ENCODE measurements around the gene HERC2. TPM values are rescaled to one million over a fixed set of nuclear protein-coding genes. Genes with fewer than 3 reads are reported as not detected.
"Not testable (repeated sequence)": the region's sequence is repeated elsewhere in the genome, so short reads cannot be mapped to it uniquely, and the experiment has no call there.

The HERC2 gene
- total and polyA plus RNA-seq, 2 of the 4 experiments (the other 2 are of a cell fraction): 20.8 to 28.9 TPM

GRCh38 chr15:28296814-28297213 is 25.2 kb downstream of the HERC2 start:
- H4K5ac ChIP-seq (ENCODE audit: low read depth, low read length); intact Hi-C loops (cut with micrococcal nuclease); DNase-seq; H3K27ac ChIP-seq (ENCODE audit: insufficient read depth, low read length); BruUV-seq (replicated peaks); H3K4ac ChIP-seq (ENCODE audit: low read depth, low read length); H4K8ac ChIP-seq (ENCODE audit: low read depth in 2 of 2, low read length in 2 of 2); H4K20me1 ChIP-seq (ENCODE audit: insufficient read depth, low read length); H2BK5ac ChIP-seq (ENCODE audit: low read depth, low read length, poor library complexity, severe bottlenecking); H3K79me1 ChIP-seq (ENCODE audit: low read depth in 1 of 2, low read length in 2 of 2); dilution Hi-C loops (cut with HindIII; ENCODE audit: low sequenced_read_pairs, unreplicated experiment); CTCF ChIA-PET; H2BK120ac ChIP-seq (ENCODE audit: low read depth, low read length); H3K23ac ChIP-seq (ENCODE audit: low read depth, low read length); H3K9me3 ChIP-seq (ENCODE audit: control insufficient read depth, insufficient read depth, low read length); H3K36me3 ChIP-seq (ENCODE audit: control insufficient read depth, insufficient read depth, low read length); H3K14ac ChIP-seq (replicated peaks; ENCODE audit: low read depth, low read length); H3K4me3 ChIP-seq (ENCODE audit: insufficient read depth, low read depth, low read length); H4K91ac ChIP-seq (ENCODE audit: insufficient read depth, low read depth, low read length); POLR2A ChIA-PET (ENCODE audit: unreplicated experiment); in situ Hi-C loops (cut with MboI; ENCODE audit: low sequenced_read_pairs); H3K56ac ChIP-seq (ENCODE audit: extremely low read depth, insufficient read depth, low read length); H3K9ac ChIP-seq (ENCODE audit: low read depth, low read length); H2BK15ac ChIP-seq (ENCODE audit: low read depth, low read length); H3K4me2 ChIP-seq (ENCODE audit: low read depth, low read length); H2AK5ac ChIP-seq (ENCODE audit: low read depth, low read length); H3K9me1 ChIP-seq (ENCODE audit: insufficient read depth, low read length); H3K4me1 ChIP-seq (ENCODE audit: control insufficient read depth, insufficient read depth, low read length); H2AK9ac ChIP-seq (replicated peaks; ENCODE audit: low read depth, low read length, poor library complexity); H3K18ac ChIP-seq (ENCODE audit: low read depth, low read length); H3K27me3 ChIP-seq (ENCODE audit: control insufficient read depth, insufficient read depth, low read length); H2BK20ac ChIP-seq (ENCODE audit: low read depth, low read length); H2AFZ ChIP-seq (replicated peaks; ENCODE audit: low read length, poor library complexity); ATAC-seq (ENCODE audit: low read depth): not testable (repeated sequence)
- no CpG with 5 or more reads among the region's 4 CpGs for WGBS, 2 experiments (ENCODE audit: extremely low coverage in 2 of 2, insufficient read length in 1 of 2)

GRCh38 chr15:28295009-28295563 is 26.9 kb downstream of the HERC2 start:
- H2BK120ac ChIP-seq (ENCODE audit: low read depth, low read length); H2BK5ac ChIP-seq (ENCODE audit: low read depth, low read length, poor library complexity, severe bottlenecking); H3K9ac ChIP-seq (ENCODE audit: low read depth, low read length); H3K4me2 ChIP-seq (ENCODE audit: low read depth, low read length); BruUV-seq (replicated peaks); H2AK5ac ChIP-seq (ENCODE audit: low read depth, low read length); H3K56ac ChIP-seq (ENCODE audit: extremely low read depth, insufficient read depth, low read length); ATAC-seq (ENCODE audit: low read depth); H3K23ac ChIP-seq (ENCODE audit: low read depth, low read length); CTCF ChIA-PET; H3K14ac ChIP-seq (replicated peaks; ENCODE audit: low read depth, low read length); H3K4ac ChIP-seq (ENCODE audit: low read depth, low read length); H3K9me1 ChIP-seq (ENCODE audit: insufficient read depth, low read length); DNase-seq; H3K27me3 ChIP-seq (ENCODE audit: control insufficient read depth, insufficient read depth, low read length); H3K27ac ChIP-seq (ENCODE audit: insufficient read depth, low read length); H2BK20ac ChIP-seq (ENCODE audit: low read depth, low read length); intact Hi-C loops (cut with micrococcal nuclease); H4K20me1 ChIP-seq (ENCODE audit: insufficient read depth, low read length); H2AFZ ChIP-seq (replicated peaks; ENCODE audit: low read length, poor library complexity); POLR2A ChIA-PET (ENCODE audit: unreplicated experiment); H2BK15ac ChIP-seq (ENCODE audit: low read depth, low read length); H3K4me3 ChIP-seq (ENCODE audit: insufficient read depth, low read depth, low read length); H2AK9ac ChIP-seq (replicated peaks; ENCODE audit: low read depth, low read length, poor library complexity); H3K79me1 ChIP-seq (ENCODE audit: low read depth in 1 of 2, low read length in 2 of 2); H4K5ac ChIP-seq (ENCODE audit: low read depth, low read length); dilution Hi-C loops (cut with HindIII; ENCODE audit: low sequenced_read_pairs, unreplicated experiment); in situ Hi-C loops (cut with MboI; ENCODE audit: low sequenced_read_pairs); H3K9me3 ChIP-seq (ENCODE audit: control insufficient read depth, insufficient read depth, low read length); H3K4me1 ChIP-seq (ENCODE audit: control insufficient read depth, insufficient read depth, low read length); H3K18ac ChIP-seq (ENCODE audit: low read depth, low read length); H4K8ac ChIP-seq (ENCODE audit: low read depth in 2 of 2, low read length in 2 of 2); H4K91ac ChIP-seq (ENCODE audit: insufficient read depth, low read depth, low read length): not testable (repeated sequence)
- no CpG with 5 or more reads among the region's 3 CpGs for WGBS, 2 experiments (ENCODE audit: extremely low coverage in 2 of 2, insufficient read length in 1 of 2)
- H3K36me3 ChIP-seq (ENCODE audit: control insufficient read depth, insufficient read depth, low read length): peaks cover 15% of the 10 kb centered on the region
